ENCODE data around the gene LRCH4. TPM values are rescaled to one million over a fixed set of nuclear protein-coding genes. Genes with fewer than 3 reads are reported as not detected.
"Not testable (repeated sequence)": the region's sequence is repeated elsewhere in the genome, so short reads cannot be mapped to it uniquely, and the experiment has no call there.

Gene LRCH4
- total RNA-seq, 4 donors from 2014 or later = 36.2 to 53.2 (median 44.0) TPM

GRCh38 chr7:100565133-100565571 lies 20.8 kb downstream of the LRCH4 start:
- TF ChIP-seq, protein P1, sequence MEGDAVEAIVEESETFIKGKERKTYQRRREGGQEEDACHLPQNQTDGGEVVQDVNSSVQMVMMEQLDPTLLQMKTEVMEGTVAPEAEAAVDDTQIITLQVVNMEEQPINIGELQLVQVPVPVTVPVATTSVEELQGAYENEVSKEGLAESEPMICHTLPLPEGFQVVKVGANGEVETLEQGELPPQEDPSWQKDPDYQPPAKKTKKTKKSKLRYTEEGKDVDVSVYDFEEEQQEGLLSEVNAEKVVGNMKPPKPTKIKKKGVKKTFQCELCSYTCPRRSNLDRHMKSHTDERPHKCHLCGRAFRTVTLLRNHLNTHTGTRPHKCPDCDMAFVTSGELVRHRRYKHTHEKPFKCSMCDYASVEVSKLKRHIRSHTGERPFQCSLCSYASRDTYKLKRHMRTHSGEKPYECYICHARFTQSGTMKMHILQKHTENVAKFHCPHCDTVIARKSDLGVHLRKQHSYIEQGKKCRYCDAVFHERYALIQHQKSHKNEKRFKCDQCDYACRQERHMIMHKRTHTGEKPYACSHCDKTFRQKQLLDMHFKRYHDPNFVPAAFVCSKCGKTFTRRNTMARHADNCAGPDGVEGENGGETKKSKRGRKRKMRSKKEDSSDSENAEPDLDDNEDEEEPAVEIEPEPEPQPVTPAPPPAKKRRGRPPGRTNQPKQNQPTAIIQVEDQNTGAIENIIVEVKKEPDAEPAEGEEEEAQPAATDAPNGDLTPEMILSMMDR (IDR thresholded peaks at IDR 0.05) = no peak
- no peak for TF ChIP-seq POLR2A (IDR thresholded peaks at IDR 0.05; ENCODE audit: low read depth)
- no peak for TF ChIP-seq POLR2AphosphoS5 (IDR thresholded peaks at IDR 0.05)
- no peak for TF ChIP-seq EP300 (IDR thresholded peaks at IDR 0.05)
- peaks cover 9 to 35% (median 14%) of the 10 kb centered on the region in 4 donors for H3K4me1 ChIP-seq
- H3K27me3 ChIP-seq = peaks cover 0 to 3% (median under 1%) of the 10 kb centered on the region in 4 donors
- intact Hi-C loops (cut with DNase I) = no loop called here
- no peak for DNase-seq (ENCODE audit: extremely low spot score)
- H3K9me3 ChIP-seq = no peaks in the 10 kb centered on the region
- no peak overlapping the region for H3K4me3 ChIP-seq
- 95% methylated on average over 11 of the region's 11 CpGs for WGBS
- H3K27ac ChIP-seq (replicated peaks in 1 of 4) = no peak overlapping the region
- H3K36me3 ChIP-seq = peaks cover 10 to 62% (median 33%) of the 10 kb centered on the region in 4 donors

DNA sequence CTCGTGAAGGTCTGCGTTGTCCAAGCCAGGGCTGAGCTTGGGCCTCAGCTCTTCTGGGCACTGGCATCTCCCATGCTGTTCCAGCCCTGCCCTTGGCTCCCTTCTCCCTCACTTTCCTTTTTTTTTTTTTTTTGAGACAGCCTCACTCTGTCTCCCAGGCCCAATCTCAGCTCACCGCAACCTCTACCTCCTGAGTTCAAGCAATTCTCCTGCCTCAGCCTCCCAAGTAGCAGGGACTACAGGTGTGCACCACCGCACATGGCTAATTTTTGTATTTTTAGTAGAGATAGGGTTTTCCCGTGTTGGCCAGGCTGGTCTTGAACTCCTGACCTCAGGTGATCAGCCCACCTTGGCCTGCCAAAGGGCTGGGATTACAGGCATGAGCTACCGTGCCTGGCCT lies 21.5 kb downstream of the LRCH4 start:
- H3K9me3 ChIP-seq; H3K27me3 ChIP-seq; H3K4me3 ChIP-seq; H3K27ac ChIP-seq (replicated peaks in 1 of 4); DNase-seq (ENCODE audit: extremely low spot score): not testable (repeated sequence)
- Histone ChIP-seq H3K4me1 (peaks cover 2 to 35% (median 13%) of the 10 kb centered on the region in 4 donors), H3K36me3 (peaks cover 10 to 63% (median 33%) of the 10 kb centered on the region in 4 donors)
- WGBS = 93% methylated on average over 6 of the region's 6 CpGs
- intact Hi-C loops (cut with DNase I) = loop anchor here (5.0 kb wide), 1 partner anchor 128 kb away; the partner anchor contains the start of gene GIGYF1

GRCh38 chr7:100563809-100564400 lies 22.0 kb downstream of the LRCH4 start:
- 41% methylated on average over 10 of the region's 12 CpGs for WGBS
- no peak for DNase-seq (ENCODE audit: extremely low spot score)
- intact Hi-C loops (cut with DNase I) = loop anchor here (5.0 kb wide), 1 partner anchor 128 kb away; the partner anchor contains the start of gene GIGYF1
- no peak overlapping the region for H3K27ac ChIP-seq (replicated peaks in 1 of 4)
- H3K4me3 ChIP-seq = no peak overlapping the region
- H3K36me3 ChIP-seq = peaks cover 10 to 64% (median 33%) of the 10 kb centered on the region in 4 donors
- H3K9me3 ChIP-seq = no peaks in the 10 kb centered on the region
- no peaks in the 10 kb centered on the region for H3K27me3 ChIP-seq
- TF ChIP-seq POLR2AphosphoS5 (IDR thresholded peaks at IDR 0.05) (no peak), EP300 (IDR thresholded peaks at IDR 0.05) (no peak)
- TF ChIP-seq, protein P1 (IDR thresholded peaks at IDR 0.05) = peak in 2 of 3 experiments; percentile 90 to 94
- H3K4me1 ChIP-seq = peaks cover 0 to 31% (median 15%) of the 10 kb centered on the region in 4 donors

- H3K36me3 ChIP-seq = peaks cover 10 to 69% (median 33%) of the 10 kb centered on the region in 4 donors
- H3K27me3 ChIP-seq = no peaks in the 10 kb centered on the region
- no peak for DNase-seq (ENCODE audit: extremely low spot score)
- peaks cover 0 to 26% (median 16%) of the 10 kb centered on the region in 4 donors for H3K4me1 ChIP-seq
- WGBS = 91% methylated on average over 6 of the region's 8 CpGs
- TF ChIP-seq POLR2AphosphoS5 (IDR thresholded peaks at IDR 0.05) = no peak
- no peak for TF ChIP-seq POLR2A (IDR thresholded peaks at IDR 0.05; ENCODE audit: low read depth)
- no peak for TF ChIP-seq EP300 (IDR thresholded peaks at IDR 0.05)
- TF ChIP-seq, protein P1 (IDR thresholded peaks at IDR 0.05) = no peak
- no peak overlapping the region for H3K27ac ChIP-seq (replicated peaks in 1 of 4)
- no peak overlapping the region for H3K4me3 ChIP-seq
- intact Hi-C loops (cut with DNase I) = loop anchor here (5.0 kb wide), 1 partner anchor 129 kb away; the partner anchor contains the start of gene GIGYF1
- H3K9me3 ChIP-seq = no peaks in the 10 kb centered on the region
These were observed 22.8 kb downstream of the LRCH4 start for GRCh38 chr7:100563100-100563564.

- Histone ChIP-seq H3K9me3 (no peaks in the 10 kb centered on the region), H3K4me1 (peaks cover 0 to 20% (median 16%) of the 10 kb centered on the region in 4 donors), H3K27ac (replicated peaks in 1 of 4) (no peak overlapping the region), H3K36me3 (peaks cover 10 to 76% (median 33%) of the 10 kb centered on the region in 4 donors), H3K4me3 (no peak overlapping the region), H3K27me3 (no peaks in the 10 kb centered on the region)
- no peak for DNase-seq (ENCODE audit: extremely low spot score)
- TF ChIP-seq, protein P1 (IDR thresholded peaks at IDR 0.05) = no peak
- TF ChIP-seq POLR2A (IDR thresholded peaks at IDR 0.05; ENCODE audit: low read depth) (no peak), POLR2AphosphoS5 (IDR thresholded peaks at IDR 0.05) (no peak), EP300 (IDR thresholded peaks at IDR 0.05) (no peak)
- intact Hi-C loops (cut with DNase I) = loop anchor here (5.0 kb wide), 1 partner anchor 130 kb away; the partner anchor contains the start of gene GIGYF1
- 87% methylated on average over 22 of the region's 26 CpGs for WGBS
These were observed 23.5 kb downstream of the LRCH4 start for GRCh38 chr7:100562195-100563099.

Measured in esophagus muscularis mucosa (tissue), 4 donors.